LNCAP (cell line): ENCODE results near the gene SLC9A9.

ENCODE experiments used
- CTCF ChIP-seq: fragments of 450-650 bp; IDR thresholded peaks from 2 replicates; pipeline ENCODE4 v1.5.1; 2017; ENCODE audit warnings: mild to moderate bottlenecking

The SLC9A9 gene

GRCh38 chr3:143237077-143237627 is 611.1 kb downstream of the SLC9A9 start:
- no peak for TF ChIP-seq CTCF

GRCh38 chr3:143236226-143236964 is 611.9 kb downstream of the SLC9A9 start:
- no peak for TF ChIP-seq CTCF

- no peak for TF ChIP-seq CTCF
Observed at GRCh38 chr3:143235614-143236204, 612.6 kb downstream of the SLC9A9 start.

DNA sequence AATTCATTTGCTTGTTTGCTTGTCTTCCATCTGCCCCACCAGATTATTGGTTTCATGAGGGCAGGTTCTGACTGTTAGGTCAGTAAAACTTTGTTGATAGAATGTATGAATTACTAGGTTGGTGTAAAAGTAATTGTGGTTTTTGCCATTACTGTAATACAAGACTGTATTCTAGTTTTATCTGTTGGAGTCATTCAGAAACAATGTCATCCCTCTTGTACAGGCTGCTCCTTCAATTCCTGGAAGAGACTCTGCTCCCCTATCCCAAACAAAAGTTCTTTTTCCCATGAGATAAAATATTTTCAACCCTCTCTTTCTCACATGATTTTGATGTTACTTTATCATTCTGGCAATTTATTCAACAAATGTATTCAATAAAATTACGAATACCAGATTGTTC is 613.7 kb downstream of the SLC9A9 start:
- TF ChIP-seq CTCF = no peak

- no peak for TF ChIP-seq CTCF
Observed at GRCh38 chr3:143232981-143233380, 615.3 kb downstream of the SLC9A9 start.

DNA sequence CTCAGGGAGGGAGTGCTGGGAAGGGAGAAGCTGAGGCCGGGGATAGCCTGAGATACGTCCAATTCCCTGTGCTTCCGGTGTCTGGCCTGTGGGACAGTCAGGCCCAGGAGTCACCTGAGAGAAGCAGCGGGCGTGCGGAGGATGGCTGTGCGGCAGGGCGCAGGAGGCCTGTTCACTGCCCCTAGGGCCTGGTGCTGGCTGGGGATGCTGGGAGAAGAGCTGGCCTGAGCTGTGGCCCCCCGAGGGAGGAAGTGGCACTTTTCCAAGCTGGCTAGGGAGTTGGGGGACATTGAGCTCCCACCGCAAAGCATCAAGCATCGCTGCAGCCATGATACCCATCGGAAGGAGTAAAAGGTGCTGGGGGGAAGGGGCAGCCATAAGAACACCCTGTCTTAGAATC is 619.9 kb downstream of the SLC9A9 start:
- no peak for TF ChIP-seq CTCF

GRCh38 chr3:143226678-143227291 is 621.5 kb downstream of the SLC9A9 start:
- TF ChIP-seq CTCF = no peak
